ENCODE data around the gene SYT3. TPM values are rescaled to one million over a fixed set of nuclear protein-coding genes. Genes with fewer than 3 reads are reported as not detected.

SYT3 gene
- total RNA-seq, 6 experiments from 2014 or later: not detected

DNA sequence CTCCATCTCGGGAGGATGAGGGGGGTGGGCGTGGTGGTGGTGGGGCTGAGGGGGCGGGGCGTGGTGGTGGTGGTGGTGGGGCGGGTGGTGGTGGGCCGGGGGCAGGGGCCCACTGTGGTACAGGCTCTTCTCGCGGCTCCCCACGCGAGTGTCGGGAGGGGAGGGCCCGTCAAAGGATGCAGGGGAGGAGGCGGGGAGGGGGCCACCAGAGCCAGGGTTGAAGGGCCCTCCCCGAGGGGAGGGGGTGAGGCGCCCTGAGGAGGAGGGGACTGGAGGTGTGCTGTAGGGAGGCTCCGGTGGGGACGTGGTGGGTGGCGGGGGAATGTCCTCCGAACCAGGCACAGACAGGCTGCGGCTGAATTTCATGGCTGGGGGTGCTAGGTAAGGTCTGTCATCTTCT, 29.2 kb upstream of the SYT3 start:
- peaks cover 5% of the 10 kb centered on the region; the same call in 1 of the 2 replicates for H3K9me3 Mint-ChIP-seq
- TF ChIP-seq, protein P1, sequence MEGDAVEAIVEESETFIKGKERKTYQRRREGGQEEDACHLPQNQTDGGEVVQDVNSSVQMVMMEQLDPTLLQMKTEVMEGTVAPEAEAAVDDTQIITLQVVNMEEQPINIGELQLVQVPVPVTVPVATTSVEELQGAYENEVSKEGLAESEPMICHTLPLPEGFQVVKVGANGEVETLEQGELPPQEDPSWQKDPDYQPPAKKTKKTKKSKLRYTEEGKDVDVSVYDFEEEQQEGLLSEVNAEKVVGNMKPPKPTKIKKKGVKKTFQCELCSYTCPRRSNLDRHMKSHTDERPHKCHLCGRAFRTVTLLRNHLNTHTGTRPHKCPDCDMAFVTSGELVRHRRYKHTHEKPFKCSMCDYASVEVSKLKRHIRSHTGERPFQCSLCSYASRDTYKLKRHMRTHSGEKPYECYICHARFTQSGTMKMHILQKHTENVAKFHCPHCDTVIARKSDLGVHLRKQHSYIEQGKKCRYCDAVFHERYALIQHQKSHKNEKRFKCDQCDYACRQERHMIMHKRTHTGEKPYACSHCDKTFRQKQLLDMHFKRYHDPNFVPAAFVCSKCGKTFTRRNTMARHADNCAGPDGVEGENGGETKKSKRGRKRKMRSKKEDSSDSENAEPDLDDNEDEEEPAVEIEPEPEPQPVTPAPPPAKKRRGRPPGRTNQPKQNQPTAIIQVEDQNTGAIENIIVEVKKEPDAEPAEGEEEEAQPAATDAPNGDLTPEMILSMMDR (IDR thresholded peaks at IDR 0.05): no peak
- no peak overlapping the region for H3K4me3 Mint-ChIP-seq
- no peaks in the 10 kb centered on the region for H3K4me1 Mint-ChIP-seq (ENCODE audit: low read depth)
- no peak overlapping the region for H3K27ac Mint-ChIP-seq
- H3K27me3 Mint-ChIP-seq (ENCODE audit: insufficient read depth): peaks cover 38% of the 10 kb centered on the region
- no peaks in the 10 kb centered on the region for H3K36me3 Mint-ChIP-seq (ENCODE audit: low read depth)
- no peak for DNase-seq

DNA sequence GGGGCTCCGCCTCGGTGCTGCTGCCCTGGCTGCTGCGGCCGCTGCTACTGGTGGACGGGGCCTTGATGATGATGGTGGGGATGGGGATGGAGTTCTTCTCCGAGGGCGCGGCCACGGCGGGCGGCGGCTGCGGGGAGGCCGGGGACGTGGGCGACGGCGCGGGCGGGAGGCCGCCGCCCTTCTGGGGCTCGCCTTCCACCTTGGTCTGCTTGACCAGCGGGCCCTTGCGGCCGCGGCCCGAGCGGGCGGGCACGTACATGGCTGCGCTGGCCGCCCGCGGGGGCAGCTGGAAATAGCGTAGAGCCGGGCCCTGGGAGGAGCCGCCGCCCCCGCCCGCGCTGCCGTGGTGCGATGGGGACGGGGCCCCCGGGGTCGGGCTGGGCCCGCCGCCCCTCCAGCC, 28.7 kb upstream of the SYT3 start:
- no peak for DNase-seq
- peaks cover 33% of the 10 kb centered on the region for H3K27me3 Mint-ChIP-seq (ENCODE audit: insufficient read depth)
- H3K4me3 Mint-ChIP-seq: no peak overlapping the region
- H3K4me1 Mint-ChIP-seq (ENCODE audit: low read depth): no peaks in the 10 kb centered on the region
- H3K36me3 Mint-ChIP-seq (ENCODE audit: low read depth): no peaks in the 10 kb centered on the region
- peaks cover 5% of the 10 kb centered on the region; the same call in 1 of the 2 replicates for H3K9me3 Mint-ChIP-seq
- TF ChIP-seq, protein P1 (IDR thresholded peaks at IDR 0.05): no peak
- no peak overlapping the region for H3K27ac Mint-ChIP-seq

DNA sequence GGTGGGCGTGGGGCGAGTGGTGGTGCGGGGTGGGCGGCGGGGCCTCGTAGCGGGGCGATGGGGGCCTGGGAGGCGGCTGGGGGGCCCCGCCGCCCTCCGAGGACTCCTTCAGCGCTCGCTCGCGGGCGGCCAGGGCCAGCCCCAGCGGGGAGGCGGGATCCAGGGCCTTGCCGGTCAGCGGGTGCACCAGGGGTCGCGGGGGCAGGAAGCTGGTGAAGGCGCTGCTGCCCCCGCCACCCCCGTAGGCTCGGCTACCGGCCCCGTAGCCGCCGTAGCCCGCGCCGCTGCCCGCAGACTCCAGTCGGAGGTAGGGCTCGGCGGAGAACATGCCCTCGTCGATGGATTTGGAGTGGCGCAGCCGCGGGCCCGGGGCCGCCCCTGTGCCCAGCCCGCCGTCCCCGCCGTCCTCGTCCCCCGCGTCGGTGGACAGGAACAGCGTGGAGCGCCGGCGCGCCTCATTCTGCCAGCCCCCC, 28.1 kb upstream of the SYT3 start:
- DNase-seq: no peak
- Mint-ChIP-seq H3K9me3 (peaks cover 5% of the 10 kb centered on the region; the same call in 1 of the 2 replicates), H3K27ac (no peak overlapping the region), H3K4me3 (no peak overlapping the region), H3K4me1 (ENCODE audit: low read depth) (no peaks in the 10 kb centered on the region), H3K27me3 (ENCODE audit: insufficient read depth) (peaks cover 27% of the 10 kb centered on the region), H3K36me3 (ENCODE audit: low read depth) (no peaks in the 10 kb centered on the region)
- TF ChIP-seq, protein P1 (IDR thresholded peaks at IDR 0.05): no peak

DNA sequence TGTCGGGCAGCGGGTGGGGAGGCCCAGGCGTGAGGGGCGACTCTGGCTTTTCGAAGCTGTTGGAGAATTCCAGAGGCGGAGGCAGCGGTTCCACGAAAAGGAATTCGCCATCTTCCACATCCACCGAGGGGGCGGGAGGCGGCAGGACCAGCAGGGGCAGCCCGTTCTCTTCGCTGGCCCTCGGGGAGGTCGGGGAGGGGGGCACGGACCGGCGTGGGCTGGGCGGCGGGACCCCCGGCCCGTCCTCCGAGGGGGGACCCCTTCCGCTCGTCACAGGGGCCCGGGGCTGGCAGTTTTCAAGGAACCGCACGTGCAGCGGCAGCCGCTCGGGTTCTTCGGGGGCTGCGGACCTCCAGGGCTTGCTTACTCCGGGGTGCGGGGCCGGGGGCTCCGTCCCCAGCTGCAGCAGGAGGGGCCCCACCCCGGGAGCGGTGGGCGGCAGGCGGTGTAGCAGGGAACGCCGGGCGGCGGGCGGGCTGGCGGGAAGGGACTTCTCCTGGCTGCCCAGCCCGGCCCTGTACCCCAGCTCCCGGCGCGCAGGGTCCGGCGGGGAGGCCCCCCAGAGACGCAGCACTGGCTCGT, 27.6 kb upstream of the SYT3 start:
- H3K27me3 Mint-ChIP-seq (ENCODE audit: insufficient read depth): peaks cover 24% of the 10 kb centered on the region
- TF ChIP-seq, protein P1 (IDR thresholded peaks at IDR 0.05): no peak
- no peaks in the 10 kb centered on the region for H3K4me1 Mint-ChIP-seq (ENCODE audit: low read depth)
- no peaks in the 10 kb centered on the region for H3K36me3 Mint-ChIP-seq (ENCODE audit: low read depth)
- DNase-seq: no peak
- H3K27ac Mint-ChIP-seq: no peak overlapping the region
- H3K4me3 Mint-ChIP-seq: no peak overlapping the region
- peaks cover 5% of the 10 kb centered on the region; the same call in 1 of the 2 replicates for H3K9me3 Mint-ChIP-seq

DNA sequence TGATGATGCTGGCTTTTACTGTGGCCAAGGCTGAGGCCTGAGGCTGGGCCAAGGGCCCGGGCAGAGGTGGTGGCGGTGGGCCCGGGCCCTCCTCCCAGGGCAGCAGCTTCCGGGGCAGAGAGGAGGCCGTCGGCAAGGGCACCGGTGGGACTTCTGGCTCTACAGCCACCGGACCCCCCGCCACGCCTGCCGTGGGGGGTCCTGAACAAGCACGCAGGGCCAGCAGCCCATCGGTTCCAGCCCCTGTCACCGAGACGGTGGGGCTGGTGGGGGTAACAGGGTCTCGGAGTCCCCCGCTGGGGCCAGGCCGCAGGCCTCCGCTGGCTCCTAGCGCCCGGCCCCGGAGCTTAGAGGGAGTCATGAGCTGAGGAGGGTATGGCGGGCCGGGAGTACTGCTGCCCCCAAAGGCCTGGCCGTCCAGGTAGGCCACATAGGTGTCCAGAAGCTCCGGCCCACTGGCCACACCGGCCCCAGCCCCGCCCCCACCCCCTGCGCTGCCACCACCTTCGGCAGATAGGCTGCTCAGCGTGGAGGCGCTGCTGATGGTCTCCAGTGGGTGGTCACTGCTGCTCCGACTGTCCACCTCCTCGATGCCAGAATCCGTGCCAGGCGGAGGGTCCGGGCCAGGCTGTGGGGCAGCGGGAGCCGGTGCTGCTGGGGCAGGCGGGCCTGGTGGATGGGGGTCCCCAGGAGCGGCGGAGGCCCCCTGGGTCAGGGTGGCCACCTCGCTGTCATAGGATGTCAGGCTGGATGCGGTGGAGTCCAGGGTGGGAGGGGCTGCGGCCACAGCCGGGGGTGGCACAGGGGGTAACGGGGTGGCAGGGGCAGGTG, 26.9 kb upstream of the SYT3 start:
- H3K4me1 Mint-ChIP-seq (ENCODE audit: low read depth): no peaks in the 10 kb centered on the region
- no peak overlapping the region for H3K27ac Mint-ChIP-seq
- peaks cover 5% of the 10 kb centered on the region; the same call in 1 of the 2 replicates for H3K9me3 Mint-ChIP-seq

More for the DNA sequence above, 26.9 kb upstream of the SYT3 start:
- Mint-ChIP-seq H3K4me3 (no peak overlapping the region), H3K36me3 (ENCODE audit: low read depth) (no peaks in the 10 kb centered on the region), H3K27me3 (ENCODE audit: insufficient read depth) (peaks cover 18% of the 10 kb centered on the region)
- TF ChIP-seq, protein P1 (IDR thresholded peaks at IDR 0.05): no peak
- no peak for DNase-seq
